DOHH2 (cell line): ENCODE data around the gene CARS2.

ENCODE experiments used
- H3F3A ChIP-seq: fragments of 200-600 bp; sonication (generic), shearing (Covaris generic); 2 replicates; pipeline ENCODE4 v1.6.0; 2016; ENCODE audit warnings: antibody characterized with exemption, mild to moderate bottlenecking; ENCODE audit not compliant: control insufficient read depth, insufficient read depth
- H3K27ac ChIP-seq: fragments of 200-600 bp; sonication (generic); 2 replicates; pipeline ENCODE4 v1.5.1; 2014; ENCODE audit warnings: low read depth, mild to moderate bottlenecking, low read length, moderate library complexity
- H3K27me3 ChIP-seq: fragments of 200-600 bp; sonication (generic); 2 replicates; pipeline ENCODE4 v1.6.1; 2014; ENCODE audit warnings: mild to moderate bottlenecking, low read length, mixed read lengths; ENCODE audit not compliant: control insufficient read depth
- H3K36me3 ChIP-seq: fragments of 200-600 bp; sonication (generic); 2 replicates; pipeline ENCODE4 v1.6.1; 2014; ENCODE audit warnings: mild to moderate bottlenecking, low read length, moderate library complexity, mixed read lengths; ENCODE audit not compliant: control insufficient read depth
- H3K4me1 ChIP-seq: fragments of 200-600 bp; sonication (generic); 2 replicates; pipeline ENCODE4 v1.6.1; 2014; ENCODE audit warnings: mild to moderate bottlenecking, low read length, mixed read lengths; ENCODE audit not compliant: control insufficient read depth
- H3K4me2 ChIP-seq: fragments of 200-600 bp; sonication (generic); 2 replicates; pipeline ENCODE4 v1.6.0; 2014; ENCODE audit warnings: mild to moderate bottlenecking, low read length, moderate library complexity
- H3K4me3 ChIP-seq: fragments of 200-600 bp; sonication (generic); 2 replicates; pipeline ENCODE4 v1.5.1; 2014; ENCODE audit warnings: mild to moderate bottlenecking, low read length, mixed read lengths
- H3K79me2 ChIP-seq: fragments of 200-600 bp; sonication (generic); 2 replicates; pipeline ENCODE4 v1.6.1; 2014; ENCODE audit warnings: mild to moderate bottlenecking, low read length, mixed read lengths; ENCODE audit not compliant: control insufficient read depth
- H3K9me2 ChIP-seq: fragments of 200-600 bp; sonication (generic); replicated peaks from 2 replicates; pipeline ENCODE4 v1.6.1; 2014; ENCODE audit warnings: mild to moderate bottlenecking, low read length, mixed read lengths; ENCODE audit not compliant: control insufficient read depth
- H3K9me3 ChIP-seq: fragments of 200-600 bp; sonication (generic); 2 replicates; pipeline ENCODE4 v1.6.1; 2014; ENCODE audit warnings: antibody characterized with exemption, low read length, mixed read lengths; ENCODE audit not compliant: control insufficient read depth, insufficient read depth
- H4K20me1 ChIP-seq: fragments of 200-600 bp; sonication (generic); 2 replicates; pipeline ENCODE4 v1.6.0; 2014; ENCODE audit warnings: low read depth, mild to moderate bottlenecking, antibody characterized with exemption, low read length, moderate library complexity; ENCODE audit not compliant: control insufficient read depth, insufficient read depth
- CTCF ChIP-seq: fragments of 200-600 bp; sonication (generic); IDR thresholded peaks from one replicate; pipeline ENCODE4 v1.5.1; 2014; ENCODE audit warnings: antibody characterized with exemption, mild to moderate bottlenecking, low read depth, low read length; ENCODE audit not compliant: poor library complexity, severe bottlenecking
- EZH2phosphoT487 ChIP-seq: fragments of 200-600 bp; sonication (generic); IDR thresholded peaks from 2 replicates; pipeline ENCODE4 v1.6.1; 2017; ENCODE audit warnings: borderline replicate concordance, mild to moderate bottlenecking, antibody characterized with exemption, low read length, moderate library complexity, mixed read lengths

Gene CARS2

GRCh38 chr13:110700641-110701040 lies 5.3 kb downstream of the CARS2 start:
- H3K9me2 ChIP-seq, result no peaks in the 10 kb centered on the region
- no peak for TF ChIP-seq EZH2phosphoT487
- TF ChIP-seq CTCF, result no peak
- no peak overlapping the region for H3K4me3 ChIP-seq
- H3F3A ChIP-seq, result no peaks in the 10 kb centered on the region
- H4K20me1 ChIP-seq, result peaks cover 3% of the 10 kb centered on the region; the same call in 1 of the 2 replicates
- peaks cover 71% of the 10 kb centered on the region for H3K79me2 ChIP-seq
- H3K27ac ChIP-seq, result no peak overlapping the region
- H3K4me2 ChIP-seq, result no peak overlapping the region
- peaks cover 84% of the 10 kb centered on the region for H3K36me3 ChIP-seq
- no peaks in the 10 kb centered on the region for H3K27me3 ChIP-seq
- no peaks in the 10 kb centered on the region for H3K9me3 ChIP-seq
- peaks cover 58% of the 10 kb centered on the region for H3K4me1 ChIP-seq

GRCh38 chr13:110700186-110700585 lies 5.7 kb downstream of the CARS2 start:
- Histone ChIP-seq H3K27me3 (no peaks in the 10 kb centered on the region), H3K9me3 (no peaks in the 10 kb centered on the region), H4K20me1 (peaks cover 3% of the 10 kb centered on the region; the same call in 1 of the 2 replicates), H3K4me2 (no peak overlapping the region), H3K79me2 (peaks cover 67% of the 10 kb centered on the region), H3F3A (no peaks in the 10 kb centered on the region), H3K4me1 (peaks cover 58% of the 10 kb centered on the region), H3K27ac (no peak overlapping the region), H3K36me3 (peaks cover 82% of the 10 kb centered on the region), H3K9me2 (no peaks in the 10 kb centered on the region), H3K4me3 (no peak overlapping the region)
- TF ChIP-seq CTCF, result no peak
- no peak for TF ChIP-seq EZH2phosphoT487

- Histone ChIP-seq H3K4me1 (peaks cover 50% of the 10 kb centered on the region), H3K9me2 (no peaks in the 10 kb centered on the region), H4K20me1 (peaks cover 3% of the 10 kb centered on the region; the same call in 1 of the 2 replicates), H3K27ac (peak overlapping the region; percentile 3; the same call in 1 of the 2 replicates), H3K4me3 (peak overlapping the region; percentile 2; the same call in 1 of the 2 replicates), H3F3A (no peaks in the 10 kb centered on the region), H3K9me3 (no peaks in the 10 kb centered on the region), H3K27me3 (no peaks in the 10 kb centered on the region), H3K4me2 (peak overlapping the region; percentile 40), H3K36me3 (peaks cover 82% of the 10 kb centered on the region), H3K79me2 (peaks cover 59% of the 10 kb centered on the region)
- TF ChIP-seq CTCF (no peak), EZH2phosphoT487 (no peak)
These were observed 6.5 kb downstream of the CARS2 start for GRCh38 chr13:110699148-110700145.
